ENCODE data around the gene BCL7A. TPM values are rescaled to one million over a fixed set of nuclear protein-coding genes. Genes with fewer than 3 reads are reported as not detected.

The BCL7A gene
- total and polyA plus RNA-seq, 9 of the 15 experiments (the other 6 are each of a cell fraction or from before 2014, with no cell fraction given): 0.25 to 21.9 (median 14.9) TPM

- TF ChIP-seq ZNF592 (IDR thresholded peaks at IDR 0.05) (no peak), REST (IDR thresholded peaks at IDR 0.05; ENCODE audit: borderline replicate concordance) (peak; percentile 12; the same call in 1 of the 2 replicates), REST (CRISPR knock-in tag; IDR thresholded peaks at IDR 0.05; ENCODE audit: low read depth) (no peak), BACH1 (tag; IDR thresholded peaks at IDR 0.05) (no peak), PHF8 (IDR thresholded peaks at IDR 0.05; ENCODE audit: borderline replicate concordance, low read length) (no peak), ETV5 (CRISPR knock-in tag; IDR thresholded peaks at IDR 0.05; ENCODE audit: low read depth) (peak; percentile 40; the same call in 1 of the 2 replicates), SMAD4 (CRISPR knock-in tag; conservative IDR thresholded peaks at IDR 0.05) (no peak), CEBPZ (IDR thresholded peaks at IDR 0.05; ENCODE audit: borderline replicate concordance, low read depth, low read length) (no peak), KDM2B (CRISPR knock-in tag; IDR thresholded peaks at IDR 0.05) (0 out of 2 replicates have a peak, but pooled peaks have one; percentile 5)
Observed at GRCh38 chr12:122081697-122082221, 60.1 kb downstream of the BCL7A start (continued).
